ENCODE data around the gene KLHL40. TPM values are rescaled to one million over a fixed set of nuclear protein-coding genes. Genes with fewer than 3 reads are reported as not detected.

Gene KLHL40
- total and polyA plus RNA-seq, 2 donors (not counting 1 experiment from before 2014, with no cell fraction given): not detected

DNA sequence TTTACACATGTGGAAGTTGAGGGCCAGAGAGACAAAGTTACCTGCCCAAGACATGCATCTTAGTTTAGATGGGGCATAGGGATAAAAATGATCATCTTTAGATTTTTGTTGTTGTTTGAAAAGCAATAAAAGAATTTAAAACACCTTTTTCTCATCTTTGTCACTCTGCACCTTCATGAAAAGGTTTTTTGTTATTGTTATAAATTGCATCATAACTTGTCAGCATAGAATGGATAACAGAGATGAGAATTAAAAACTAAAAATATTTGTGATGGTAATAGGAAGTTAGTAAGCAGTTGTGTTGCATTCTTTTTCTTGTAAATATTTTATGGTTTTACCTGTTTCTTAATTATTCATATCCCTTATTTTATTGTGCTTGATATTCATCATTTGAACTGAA lies 45.2 kb upstream of the KLHL40 start:
- Histone ChIP-seq H3K4me2 (replicated peaks; ENCODE audit: low read depth, low read length, poor library complexity, severe bottlenecking) (no peak overlapping the region), H2AFZ (ENCODE audit: insufficient read depth, low read depth, low read length, poor library complexity, severe bottlenecking) (no peak overlapping the region), H3K27me3 (replicated peaks in 1 of 4; ENCODE audit: control extremely low read depth in 1 of 4, control insufficient read depth in 3 of 4, insufficient read depth in 4 of 4, low read length in 3 of 4) (no peaks in the 10 kb centered on the region), H3K9me3 (ENCODE audit: control extremely low read depth in 1 of 3, control insufficient read depth in 2 of 3, insufficient read depth in 1 of 3, low read length in 2 of 3) (no peaks in the 10 kb centered on the region), H3K4me1 (ENCODE audit: control insufficient read depth in 2 of 2, insufficient read depth in 2 of 2, low read length in 2 of 2) (no peaks in the 10 kb centered on the region), H3K27ac (ENCODE audit: low read length in 2 of 2) (no peak overlapping the region), H4K20me1 (ENCODE audit: control insufficient read depth, insufficient read depth, low read length, poor library complexity, severe bottlenecking) (no peaks in the 10 kb centered on the region), H3K9ac (ENCODE audit: low read length) (no peak overlapping the region), H3K4me3 (ENCODE audit: control extremely low read depth in 1 of 5, extremely low read depth in 1 of 5, insufficient read depth in 1 of 5, low read depth in 2 of 5, low read length in 4 of 5) (no peak overlapping the region), H3K36me3 (replicated peaks in 1 of 2; ENCODE audit: control extremely low read depth in 1 of 2, control insufficient read depth in 1 of 2, extremely low read depth in 1 of 2, insufficient read depth in 2 of 2, low read length in 1 of 2) (peaks cover 21 to 89% of the 10 kb centered on the region in 2 experiments), H3K79me2 (ENCODE audit: control insufficient read depth, insufficient read depth, low read length) (no peaks in the 10 kb centered on the region)
- no peak overlapping the region for H3K27ac Mint-ChIP-seq
- CTCF ChIA-PET: interaction anchor here (0.9 kb wide), 1 partner anchor 11 kb away, joined by 3 read pairs; no protein-coding TSS in a partner anchor
- POLR2A ChIA-PET: no interaction called here
- intact Hi-C loops (cut with micrococcal nuclease): no loop called here
- H3K9me3 Mint-ChIP-seq (ENCODE audit: insufficient read depth): no peaks in the 10 kb centered on the region
- no peak for ATAC-seq (ENCODE audit: low read depth)
- H3K4me3 Mint-ChIP-seq: no peak overlapping the region
- no peaks in the 10 kb centered on the region for H3K4me1 Mint-ChIP-seq
- no peak for DNase-seq
- TF ChIP-seq, protein P1, sequence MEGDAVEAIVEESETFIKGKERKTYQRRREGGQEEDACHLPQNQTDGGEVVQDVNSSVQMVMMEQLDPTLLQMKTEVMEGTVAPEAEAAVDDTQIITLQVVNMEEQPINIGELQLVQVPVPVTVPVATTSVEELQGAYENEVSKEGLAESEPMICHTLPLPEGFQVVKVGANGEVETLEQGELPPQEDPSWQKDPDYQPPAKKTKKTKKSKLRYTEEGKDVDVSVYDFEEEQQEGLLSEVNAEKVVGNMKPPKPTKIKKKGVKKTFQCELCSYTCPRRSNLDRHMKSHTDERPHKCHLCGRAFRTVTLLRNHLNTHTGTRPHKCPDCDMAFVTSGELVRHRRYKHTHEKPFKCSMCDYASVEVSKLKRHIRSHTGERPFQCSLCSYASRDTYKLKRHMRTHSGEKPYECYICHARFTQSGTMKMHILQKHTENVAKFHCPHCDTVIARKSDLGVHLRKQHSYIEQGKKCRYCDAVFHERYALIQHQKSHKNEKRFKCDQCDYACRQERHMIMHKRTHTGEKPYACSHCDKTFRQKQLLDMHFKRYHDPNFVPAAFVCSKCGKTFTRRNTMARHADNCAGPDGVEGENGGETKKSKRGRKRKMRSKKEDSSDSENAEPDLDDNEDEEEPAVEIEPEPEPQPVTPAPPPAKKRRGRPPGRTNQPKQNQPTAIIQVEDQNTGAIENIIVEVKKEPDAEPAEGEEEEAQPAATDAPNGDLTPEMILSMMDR (IDR thresholded peaks at IDR 0.05): no peak
- no peak for TF ChIP-seq EZH2 (IDR thresholded peaks at IDR 0.05; ENCODE audit: borderline replicate concordance, insufficient read depth, low read depth, low read length, poor library complexity, severe bottlenecking)
- H3K27me3 Mint-ChIP-seq: no peaks in the 10 kb centered on the region

DNA sequence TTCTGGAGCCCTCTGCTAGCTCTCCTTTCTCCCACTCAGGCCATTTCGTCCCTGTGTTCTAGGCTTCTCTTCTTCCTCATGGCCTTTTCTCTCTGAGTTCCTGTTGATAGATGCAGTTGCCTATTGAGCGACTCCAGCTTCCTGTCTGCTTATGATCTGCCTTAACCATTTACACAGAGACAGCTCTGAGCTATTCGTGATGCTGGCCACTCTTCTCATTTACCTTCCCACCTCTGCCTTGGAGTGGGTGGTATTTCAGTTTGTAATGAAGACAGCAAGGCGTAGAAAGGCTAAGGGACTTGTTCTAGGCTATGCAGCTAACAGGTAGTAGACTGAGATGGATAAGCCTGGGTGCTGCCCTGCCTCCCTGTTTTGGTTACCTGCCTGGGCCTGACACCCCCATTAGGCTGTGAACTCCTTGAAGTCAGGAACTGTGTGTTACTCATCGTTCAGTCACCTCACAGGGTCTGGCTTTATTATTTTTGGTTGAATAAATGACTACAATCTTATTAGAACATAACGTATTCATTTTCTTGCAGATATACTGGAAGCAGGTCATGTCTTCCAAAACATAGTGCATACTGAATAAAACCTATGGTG lies 44.5 kb upstream of the KLHL40 start:
- H3K9me3 Mint-ChIP-seq (ENCODE audit: insufficient read depth): no peaks in the 10 kb centered on the region
- Histone ChIP-seq H3K9me3 (ENCODE audit: control extremely low read depth in 1 of 3, control insufficient read depth in 2 of 3, insufficient read depth in 1 of 3, low read length in 2 of 3) (no peaks in the 10 kb centered on the region), H2AFZ (ENCODE audit: insufficient read depth, low read depth, low read length, poor library complexity, severe bottlenecking) (no peak overlapping the region), H3K4me1 (ENCODE audit: control insufficient read depth in 2 of 2, insufficient read depth in 2 of 2, low read length in 2 of 2) (no peaks in the 10 kb centered on the region), H3K79me2 (ENCODE audit: control insufficient read depth, insufficient read depth, low read length) (no peaks in the 10 kb centered on the region), H3K27me3 (replicated peaks in 1 of 4; ENCODE audit: control extremely low read depth in 1 of 4, control insufficient read depth in 3 of 4, insufficient read depth in 4 of 4, low read length in 3 of 4) (no peaks in the 10 kb centered on the region), H3K4me2 (replicated peaks; ENCODE audit: low read depth, low read length, poor library complexity, severe bottlenecking) (no peak overlapping the region), H3K9ac (ENCODE audit: low read length) (no peak overlapping the region), H3K36me3 (replicated peaks in 1 of 2; ENCODE audit: control extremely low read depth in 1 of 2, control insufficient read depth in 1 of 2, extremely low read depth in 1 of 2, insufficient read depth in 2 of 2, low read length in 1 of 2) (peaks cover 20 to 86% of the 10 kb centered on the region in 2 experiments), H3K4me3 (ENCODE audit: control extremely low read depth in 1 of 5, extremely low read depth in 1 of 5, insufficient read depth in 1 of 5, low read depth in 2 of 5, low read length in 4 of 5) (no peak overlapping the region), H3K27ac (ENCODE audit: low read length in 2 of 2) (no peak overlapping the region), H4K20me1 (ENCODE audit: control insufficient read depth, insufficient read depth, low read length, poor library complexity, severe bottlenecking) (no peaks in the 10 kb centered on the region)
- no peak for ATAC-seq (ENCODE audit: low read depth)
- ChIA-PET POLR2A (no interaction called here), CTCF (no interaction called here)
- intact Hi-C loops (cut with micrococcal nuclease): no loop called here
- no peak overlapping the region for H3K27ac Mint-ChIP-seq
- no peak overlapping the region for H3K4me3 Mint-ChIP-seq
- WGBS (ENCODE audit: insufficient coverage): 100% methylated on average over 1 of the region's 6 CpGs
- TF ChIP-seq, protein P1 (IDR thresholded peaks at IDR 0.05): no peak
- TF ChIP-seq EZH2 (IDR thresholded peaks at IDR 0.05; ENCODE audit: borderline replicate concordance, insufficient read depth, low read depth, low read length, poor library complexity, severe bottlenecking): no peak
- no peaks in the 10 kb centered on the region for H3K27me3 Mint-ChIP-seq
- H3K4me1 Mint-ChIP-seq: no peaks in the 10 kb centered on the region
- DNase-seq: no peak

Data from B cell (primary cell).